T-helper 17 cell (primary cell): ENCODE data around the gene YPEL3. TPM values are rescaled to one million over a fixed set of nuclear protein-coding genes. Genes with fewer than 3 reads are reported as not detected.

Source experiments
- ATAC-seq: fragments of 150-1000 bp; cut with Tn5 transposase; 2 replicates; pipeline ENCODE4 v1.10.0; 2021; ENCODE audit warnings: mild to moderate bottlenecking, moderate library complexity
- DNase-seq, 3 donors: peaks; one replicate each; pipeline versions ENCODE4 v3.0.0 to v3.0.0-alpha.2; 2020 to 2021
- H3K9me3 ChIP-seq: one replicate; pipeline ENCODE4 v1.7.0; 2013; ENCODE audit warnings: low read length, mild to moderate bottlenecking; ENCODE audit not compliant: control insufficient read depth, poor library complexity, severe bottlenecking
- H3K27ac Mint-ChIP-seq: one replicate; pipeline ENCODE4 v1.8.0; 2022; ENCODE audit warnings: mild to moderate bottlenecking, moderate library complexity, mixed read lengths
- H3K27me3 Mint-ChIP-seq: one replicate; pipeline ENCODE4 v1.8.0; 2022; ENCODE audit warnings: mixed read lengths
- H3K36me3 Mint-ChIP-seq: one replicate; pipeline ENCODE4 v1.8.0; 2022; ENCODE audit warnings: low read depth, mixed read lengths
- H3K4me1 Mint-ChIP-seq: one replicate; pipeline ENCODE4 v1.8.0; 2022; ENCODE audit warnings: mild to moderate bottlenecking, mixed read lengths
- H3K4me3 Mint-ChIP-seq: one replicate; pipeline ENCODE4 v1.8.0; 2022; ENCODE audit warnings: mild to moderate bottlenecking, moderate library complexity, mixed read lengths
- total RNA-seq, 4 donors: library from RNA in 2 of 4; stranded (reverse) in 2 of 4; gene quantifications; one replicate each; pipeline ENCODE4 v1.2.3 and lab custom pipeline; 2022 to 2026

YPEL3 gene
- total RNA-seq (100 to 1,000 TPM in 1 of 2 donors, 10 to 100 TPM in 1; 94.9 to 131 TPM), total RNA-seq (lab: John Stamatoyannopoulos, UW) (51.2 to 81.2 reads per million in 2 donors)

GRCh38 chr16:30096105-30096861 is at the start of gene YPEL3:
YPEL3 (minus strand) TSS chr16:30096213; CDS start chr16:30095482, 731 bp downstream.
- peaks cover 3% of the 10 kb centered on the region for H3K9me3 ChIP-seq
- Mint-ChIP-seq H3K36me3 (peaks cover 4% of the 10 kb centered on the region), H3K27ac (peak within 1 kb of the TSS; percentile 92), H3K4me1 (peaks cover 27% of the 10 kb centered on the region), H3K4me3 (peak within 1 kb of the TSS; percentile 93), H3K27me3 (no peaks in the 10 kb centered on the region)
- ATAC-seq = peak; percentile 65
- DNase-seq = peak; percentile 81 to 90 (median 86)

- Mint-ChIP-seq H3K4me1 (peaks cover 9% of the 10 kb centered on the region), H3K27me3 (no peaks in the 10 kb centered on the region), H3K4me3 (no peak overlapping the region), H3K36me3 (no peaks in the 10 kb centered on the region), H3K27ac (no peak overlapping the region)
- H3K9me3 ChIP-seq = peaks cover 5% of the 10 kb centered on the region
- ATAC-seq (no peak), DNase-seq (no peak)
These were observed 49.6 kb upstream of the YPEL3 start for GRCh38 chr16:30145657-30146056.

GRCh38 chr16:30144917-30145316 is 48.9 kb upstream of the YPEL3 start:
- DNase-seq (no peak), ATAC-seq (no peak)
- no peak overlapping the region for H3K27ac Mint-ChIP-seq

GRCh38 chr16:30144017-30144416 is 48.0 kb upstream of the YPEL3 start:
- no peaks in the 10 kb centered on the region for H3K9me3 ChIP-seq

More at GRCh38 chr16:30144917-30145316, 48.9 kb upstream of the YPEL3 start:
- no peaks in the 10 kb centered on the region for H3K27me3 Mint-ChIP-seq
- peaks cover 10% of the 10 kb centered on the region for H3K4me1 Mint-ChIP-seq
- H3K4me3 Mint-ChIP-seq = no peak overlapping the region
- H3K36me3 Mint-ChIP-seq = no peaks in the 10 kb centered on the region
- peaks cover 3% of the 10 kb centered on the region for H3K9me3 ChIP-seq

GRCh38 chr16:30143347-30143702 is 47.3 kb upstream of the YPEL3 start:
- DNase-seq (no peak), ATAC-seq (no peak)
- Mint-ChIP-seq H3K27ac (peak overlapping the region; percentile 67), H3K27me3 (no peaks in the 10 kb centered on the region), H3K4me3 (no peak overlapping the region), H3K36me3 (no peaks in the 10 kb centered on the region), H3K4me1 (peaks cover 16% of the 10 kb centered on the region)
- no peaks in the 10 kb centered on the region for H3K9me3 ChIP-seq

More at GRCh38 chr16:30144017-30144416, 48.0 kb upstream of the YPEL3 start:
- Mint-ChIP-seq H3K4me3 (no peak overlapping the region), H3K36me3 (no peaks in the 10 kb centered on the region), H3K27me3 (no peaks in the 10 kb centered on the region), H3K27ac (no peak overlapping the region), H3K4me1 (peaks cover 16% of the 10 kb centered on the region)
- no peak for ATAC-seq
- DNase-seq = no peak

- peak overlapping the region; percentile 67 for H3K27ac Mint-ChIP-seq
- H3K9me3 ChIP-seq = no peaks in the 10 kb centered on the region
- DNase-seq (no peak), ATAC-seq (peak; percentile 69)
- H3K27me3 Mint-ChIP-seq = no peaks in the 10 kb centered on the region
- H3K4me3 Mint-ChIP-seq = no peak overlapping the region
- H3K36me3 Mint-ChIP-seq = no peaks in the 10 kb centered on the region
- peaks cover 16% of the 10 kb centered on the region for H3K4me1 Mint-ChIP-seq
These were observed 46.8 kb upstream of the YPEL3 start for GRCh38 chr16:30142672-30143346.

GRCh38 chr16:30141750-30142149 is 45.7 kb upstream of the YPEL3 start:
- Mint-ChIP-seq H3K4me3 (no peak overlapping the region), H3K36me3 (no peaks in the 10 kb centered on the region), H3K4me1 (peaks cover 18% of the 10 kb centered on the region), H3K27ac (no peak overlapping the region), H3K27me3 (no peaks in the 10 kb centered on the region)
- no peak for DNase-seq
- no peak for ATAC-seq
- no peaks in the 10 kb centered on the region for H3K9me3 ChIP-seq

- Mint-ChIP-seq H3K4me1 (peaks cover 14% of the 10 kb centered on the region), H3K36me3 (no peaks in the 10 kb centered on the region), H3K4me3 (peak overlapping the region; percentile 1), H3K27me3 (no peaks in the 10 kb centered on the region), H3K27ac (peak overlapping the region; percentile 89)
- no peaks in the 10 kb centered on the region for H3K9me3 ChIP-seq
- DNase-seq (no peak), ATAC-seq (peak; percentile 27)
These were observed 43.8 kb upstream of the YPEL3 start for GRCh38 chr16:30139583-30140481.

GRCh38 chr16:30137897-30138296 is 41.9 kb upstream of the YPEL3 start:
- H3K36me3 Mint-ChIP-seq = no peaks in the 10 kb centered on the region
- no peak for DNase-seq
- ATAC-seq = no peak
- no peak overlapping the region for H3K27ac Mint-ChIP-seq
- H3K9me3 ChIP-seq = no peaks in the 10 kb centered on the region
- H3K4me3 Mint-ChIP-seq = no peak overlapping the region
- no peaks in the 10 kb centered on the region for H3K27me3 Mint-ChIP-seq
- peaks cover 11% of the 10 kb centered on the region for H3K4me1 Mint-ChIP-seq

GRCh38 chr16:30136971-30137605 is 41.1 kb upstream of the YPEL3 start:
- Mint-ChIP-seq H3K27me3 (no peaks in the 10 kb centered on the region), H3K4me3 (no peak overlapping the region), H3K4me1 (peaks cover 11% of the 10 kb centered on the region), H3K36me3 (no peaks in the 10 kb centered on the region), H3K27ac (peak overlapping the region; percentile 53)
- DNase-seq (no peak), ATAC-seq (no peak)
- no peaks in the 10 kb centered on the region for H3K9me3 ChIP-seq

- Mint-ChIP-seq H3K36me3 (no peaks in the 10 kb centered on the region), H3K27ac (no peak overlapping the region), H3K4me3 (no peak overlapping the region), H3K4me1 (peaks cover 4% of the 10 kb centered on the region), H3K27me3 (no peaks in the 10 kb centered on the region)
- ATAC-seq (no peak), DNase-seq (no peak)
- no peaks in the 10 kb centered on the region for H3K9me3 ChIP-seq
These were observed 36.6 kb upstream of the YPEL3 start for GRCh38 chr16:30132591-30132990.

- peaks cover 2% of the 10 kb centered on the region for H3K4me1 Mint-ChIP-seq
- H3K4me3 Mint-ChIP-seq = no peak overlapping the region
- no peak overlapping the region for H3K27ac Mint-ChIP-seq
- DNase-seq = no peak
- H3K36me3 Mint-ChIP-seq = no peaks in the 10 kb centered on the region
- no peaks in the 10 kb centered on the region for H3K9me3 ChIP-seq
- no peak for ATAC-seq
- no peaks in the 10 kb centered on the region for H3K27me3 Mint-ChIP-seq
These were observed 36.0 kb upstream of the YPEL3 start for GRCh38 chr16:30131869-30132475.
